Measurements from ENCODE around the gene OXSR1. TPM values are rescaled to one million over a fixed set of nuclear protein-coding genes. Genes with fewer than 3 reads are reported as not detected.

The OXSR1 gene
- total RNA-seq, 1 experiment from 2014 or later = 35.1 TPM

- ChIA-PET CTCF (interaction anchor here (0.9 to 2.3 kb wide), 15 partner anchors 10 to 324 kb away, joined by 3 to 11 read pairs (median 4); no protein-coding TSS in a partner anchor), POLR2A (no interaction called here), RAD21 (ENCODE audit: low non-redundant PET in 1 of 2, low total read pairs in 2 of 2, uncharacterized antibody in 2 of 2, unreplicated experiment in 2 of 2) (no interaction called here)
- Histone ChIP-seq H3K4me1 (ENCODE audit: control insufficient read depth in 1 of 2, insufficient read depth in 2 of 2, low read length in 2 of 2) (no peaks in the 10 kb centered on the region), H3K36me3 (ENCODE audit: control insufficient read depth in 1 of 2, insufficient read depth in 2 of 2, low read length in 2 of 2) (no peaks in the 10 kb centered on the region), H4K20me1 (ENCODE audit: insufficient read depth) (no peaks in the 10 kb centered on the region), H3K27me3 (ENCODE audit: insufficient read depth, low read length) (no peaks in the 10 kb centered on the region), H3K9me3 (ENCODE audit: control insufficient read depth in 1 of 2, insufficient read depth in 1 of 2, low read depth in 1 of 2, low read length in 2 of 2) (no peaks in the 10 kb centered on the region), H2AFZ (ENCODE audit: low read depth, low read length, poor library complexity, severe bottlenecking) (peak overlapping the region; percentile 85), H3K79me2 (ENCODE audit: insufficient read depth, low read length) (no peaks in the 10 kb centered on the region), H3K4me3 (replicated peaks in 1 of 2; ENCODE audit: low read depth in 1 of 2, low read length in 2 of 2) (no peak overlapping the region), H3K9ac (ENCODE audit: low read length) (no peak overlapping the region), H3K9me2 (ENCODE audit: insufficient read depth) (no peaks in the 10 kb centered on the region), H3K4me2 (ENCODE audit: low read length) (no peak overlapping the region; the same call in 1 of the 2 replicates), H3K27ac (ENCODE audit: low read depth, low read length) (no peak overlapping the region)
- ATAC-seq = peak; percentile 97
- BruUV-seq (replicated peaks) = no TSS peak
- TF ChIP-seq REST (IDR thresholded peaks at IDR 0.05; ENCODE audit: low read depth) (no peak), RAD21 (IDR thresholded peaks at IDR 0.05; ENCODE audit: low read depth) (peak; percentile 45), ZBTB33 (IDR thresholded peaks at IDR 0.05; ENCODE audit: extremely low read depth, insufficient replicate concordance, low read length) (no peak), CTCF (IDR thresholded peaks at IDR 0.05 in 2 of 3, conservative IDR thresholded peaks at IDR 0.05 in 1 of 3; ENCODE audit: borderline replicate concordance in 1 of 3, insufficient read depth in 1 of 3, low read depth in 2 of 3, low read length in 2 of 3) (peak; percentile 63 to 89 (median 82)), YY1 (IDR thresholded peaks at IDR 0.05; ENCODE audit: extremely low read depth, insufficient replicate concordance, low read depth, low read length) (no peak), EZH2 (IDR thresholded peaks at IDR 0.05) (no peak)
- peak; percentile 15 for DNase-seq (ENCODE audit: low read depth, low spot score)
- intact Hi-C loops (cut with micrococcal nuclease) = loop anchor here (1.0 to 2.0 kb wide), 2 partner anchors 167 to 180 kb away; no protein-coding TSS in a partner anchor
Observed at GRCh38 chr3:38297947-38298711, 132.8 kb downstream of the OXSR1 start.

All from HCT116 (cell line).